LNCAP (cell line): Measurements from ENCODE around the gene NUP62CL.

ENCODE experiments used
- CTCF ChIP-seq: fragments of 450-650 bp; IDR thresholded peaks from 2 replicates; pipeline ENCODE4 v1.5.1; 2017; ENCODE audit warnings: mild to moderate bottlenecking

NUP62CL gene

GRCh38 chrX:107167163-107167921, 38.9 kb downstream of the NUP62CL start:
- TF ChIP-seq CTCF, result no peak

- no peak for TF ChIP-seq CTCF
Measured at GRCh38 chrX:107154787-107155620, 51.2 kb downstream of the NUP62CL start.

GRCh38 chrX:107153005-107153404, 53.2 kb downstream of the NUP62CL start:
- TF ChIP-seq CTCF, result no peak

- TF ChIP-seq CTCF, result no peak
Measured at GRCh38 chrX:107146670-107147069, 59.6 kb downstream of the NUP62CL start.

GRCh38 chrX:107135965-107136307, 70.3 kb downstream of the NUP62CL start:
- no peak for TF ChIP-seq CTCF

- TF ChIP-seq CTCF, result no peak
Measured at GRCh38 chrX:107135049-107135964, 70.9 kb downstream of the NUP62CL start.

- no peak for TF ChIP-seq CTCF
Measured at GRCh38 chrX:107123750-107124149, 82.5 kb downstream of the NUP62CL start.
